ENCODE data around the gene TCERG1L. TPM values are rescaled to one million over a fixed set of nuclear protein-coding genes. Genes with fewer than 3 reads are reported as not detected.

TCERG1L gene
- total RNA-seq, 1 experiment from 2014 or later, result not detected

- Histone ChIP-seq H3K9me3 (ENCODE audit: control insufficient read depth, insufficient read depth, low read depth, low read length) (no peaks in the 10 kb centered on the region), H3K27me3 (ENCODE audit: control insufficient read depth, insufficient read depth, low read length) (peaks cover 24% of the 10 kb centered on the region), H3K4me1 (ENCODE audit: control insufficient read depth, insufficient read depth, low read length) (no peaks in the 10 kb centered on the region), H3K4me3 (ENCODE audit: low read depth in 2 of 2, low read length in 2 of 2) (no peak overlapping the region), H3K36me3 (ENCODE audit: control insufficient read depth, insufficient read depth, low read length) (no peaks in the 10 kb centered on the region; the same call in 1 of the 2 replicates), H3K27ac (ENCODE audit: low read length) (no peak overlapping the region)
- ATAC-seq, result peak; percentile 65; the same call in 1 of the 2 replicates
- in situ Hi-C loops (cut with HindIII; ENCODE audit: low pct_unique_long_range_greater_than_20kb, low sequenced_read_pairs), result no loop called here
- no peak for DNase-seq (ENCODE audit: low read depth, low spot score)
- intact Hi-C loops (cut with micrococcal nuclease; ENCODE audit: unreplicated experiment), result no loop called here
- TF ChIP-seq SIN3A (IDR thresholded peaks at IDR 0.05; ENCODE audit: borderline replicate concordance, insufficient read depth, low read depth, low read length) (no peak), TCF7L2 (IDR thresholded peaks at IDR 0.05; ENCODE audit: low read depth, low read length) (no peak), CTCF (IDR thresholded peaks at IDR 0.05) (peak; percentile 81)
- BruUV-seq (replicated peaks), result no TSS peak
- POLR2A ChIA-PET, result no interaction called here
- CTCF ChIA-PET, result no interaction called here
Measured at GRCh38 chr10:131242007-131242406, 69.5 kb downstream of the TCERG1L start.

- CTCF ChIA-PET, result no interaction called here
- DNase-seq (ENCODE audit: low read depth, low spot score), result no peak
- in situ Hi-C loops (cut with HindIII; ENCODE audit: low pct_unique_long_range_greater_than_20kb, low sequenced_read_pairs), result no loop called here
- Histone ChIP-seq H3K4me3 (ENCODE audit: low read depth in 2 of 2, low read length in 2 of 2) (no peak overlapping the region), H3K36me3 (ENCODE audit: control insufficient read depth, insufficient read depth, low read length) (no peaks in the 10 kb centered on the region; the same call in 1 of the 2 replicates), H3K27ac (ENCODE audit: low read length) (no peak overlapping the region), H3K27me3 (ENCODE audit: control insufficient read depth, insufficient read depth, low read length) (peaks cover 33% of the 10 kb centered on the region), H3K9me3 (ENCODE audit: control insufficient read depth, insufficient read depth, low read depth, low read length) (no peaks in the 10 kb centered on the region), H3K4me1 (ENCODE audit: control insufficient read depth, insufficient read depth, low read length) (no peaks in the 10 kb centered on the region)
- no peak for ATAC-seq
- no peak for TF ChIP-seq SIN3A (IDR thresholded peaks at IDR 0.05; ENCODE audit: borderline replicate concordance, insufficient read depth, low read depth, low read length)
- intact Hi-C loops (cut with micrococcal nuclease; ENCODE audit: unreplicated experiment), result no loop called here
- POLR2A ChIA-PET, result no interaction called here
- no TSS peak for BruUV-seq (replicated peaks)
Measured at GRCh38 chr10:131240691-131241090, 70.8 kb downstream of the TCERG1L start.

- intact Hi-C loops (cut with micrococcal nuclease; ENCODE audit: unreplicated experiment), result no loop called here
- CTCF ChIA-PET, result no interaction called here
Measured at GRCh38 chr10:131239926-131240325, 71.6 kb downstream of the TCERG1L start.

GRCh38 chr10:131239450-131239849 lies 72.1 kb downstream of the TCERG1L start:
- in situ Hi-C loops (cut with HindIII; ENCODE audit: low pct_unique_long_range_greater_than_20kb, low sequenced_read_pairs) (no loop called here), intact Hi-C loops (cut with micrococcal nuclease; ENCODE audit: unreplicated experiment) (no loop called here)
- no peaks in the 10 kb centered on the region; the same call in 1 of the 2 replicates for H3K36me3 ChIP-seq (ENCODE audit: control insufficient read depth, insufficient read depth, low read length)
- peaks cover 40% of the 10 kb centered on the region for H3K27me3 ChIP-seq (ENCODE audit: control insufficient read depth, insufficient read depth, low read length)
- no peak overlapping the region for H3K4me3 ChIP-seq (ENCODE audit: low read depth in 2 of 2, low read length in 2 of 2)
- no peaks in the 10 kb centered on the region for H3K9me3 ChIP-seq (ENCODE audit: control insufficient read depth, insufficient read depth, low read depth, low read length)
- BruUV-seq (replicated peaks), result no TSS peak
- no peaks in the 10 kb centered on the region for H3K4me1 ChIP-seq (ENCODE audit: control insufficient read depth, insufficient read depth, low read length)
- no peak for TF ChIP-seq POLR2AphosphoS5 (IDR thresholded peaks at IDR 0.05; ENCODE audit: low read depth, low read length)
- TF ChIP-seq REST (IDR thresholded peaks at IDR 0.05; ENCODE audit: insufficient read depth in 1 of 2, low read depth in 2 of 2, low read length in 1 of 2), result no peak
- no peak for TF ChIP-seq CTCF (IDR thresholded peaks at IDR 0.05)
- no peak for TF ChIP-seq SIN3A (IDR thresholded peaks at IDR 0.05; ENCODE audit: borderline replicate concordance, insufficient read depth, low read depth, low read length)
- no peak for TF ChIP-seq TCF7L2 (IDR thresholded peaks at IDR 0.05; ENCODE audit: low read depth, low read length)
- POLR2A ChIA-PET, result no interaction called here
- CTCF ChIA-PET, result no interaction called here
- DNase-seq (ENCODE audit: low read depth, low spot score) (no peak), ATAC-seq (no peak)
- H3K27ac ChIP-seq (ENCODE audit: low read length), result no peak overlapping the region

More at GRCh38 chr10:131239926-131240325, 71.6 kb downstream of the TCERG1L start:
- no TSS peak for BruUV-seq (replicated peaks)
- no peaks in the 10 kb centered on the region; the same call in 1 of the 2 replicates for H3K36me3 ChIP-seq (ENCODE audit: control insufficient read depth, insufficient read depth, low read length)
- no peak overlapping the region for H3K4me3 ChIP-seq (ENCODE audit: low read depth in 2 of 2, low read length in 2 of 2)
- H3K4me1 ChIP-seq (ENCODE audit: control insufficient read depth, insufficient read depth, low read length), result no peaks in the 10 kb centered on the region
- H3K27ac ChIP-seq (ENCODE audit: low read length), result no peak overlapping the region
- DNase-seq (ENCODE audit: low read depth, low spot score), result no peak
- TF ChIP-seq SIN3A (IDR thresholded peaks at IDR 0.05; ENCODE audit: borderline replicate concordance, insufficient read depth, low read depth, low read length) (no peak), POLR2AphosphoS5 (IDR thresholded peaks at IDR 0.05; ENCODE audit: low read depth, low read length) (no peak)
- POLR2A ChIA-PET, result no interaction called here
- no peaks in the 10 kb centered on the region for H3K9me3 ChIP-seq (ENCODE audit: control insufficient read depth, insufficient read depth, low read depth, low read length)
- in situ Hi-C loops (cut with HindIII; ENCODE audit: low pct_unique_long_range_greater_than_20kb, low sequenced_read_pairs), result no loop called here
- H3K27me3 ChIP-seq (ENCODE audit: control insufficient read depth, insufficient read depth, low read length), result peaks cover 40% of the 10 kb centered on the region
- no peak for ATAC-seq

Data from Panc1 (cell line).